Calu3 (cell line): ENCODE data around the gene TSPAN18. TPM values are rescaled to one million over a fixed set of nuclear protein-coding genes. Genes with fewer than 3 reads are reported as not detected.

Experiments
- BruUV-seq: library from RNA; stranded (reverse); fragments of 400-500 nt; replicated peaks from 2 replicates; lab custom pipeline; 2021; lab: Mats Ljungman, UMichigan
- CTCF ChIA-PET: fragments of 300-600 bp; sonication (Branson Sonifier 250); formaldehyde crosslinking; loops from one replicate; lab custom pipeline; 2022; ENCODE audit warnings: antibody characterized with exemption; lab: Charles Lee
- DNase-seq: peaks from one replicate; pipeline ENCODE4 v3.0.0; 2022
- H3K27ac Mint-ChIP-seq: one replicate; pipeline ENCODE4 v1.8.0; 2022; ENCODE audit warnings: mixed read lengths; ENCODE audit not compliant: unreplicated experiment
- H3K27me3 Mint-ChIP-seq: one replicate; pipeline ENCODE4 v1.8.0; 2022; ENCODE audit warnings: mixed read lengths; ENCODE audit not compliant: unreplicated experiment
- H3K36me3 Mint-ChIP-seq: one replicate; pipeline ENCODE4 v1.8.0; 2022; ENCODE audit warnings: mild to moderate bottlenecking, moderate library complexity, mixed read lengths; ENCODE audit not compliant: insufficient read depth, unreplicated experiment
- H3K4me1 Mint-ChIP-seq: one replicate; pipeline ENCODE4 v1.8.0; 2022; ENCODE audit warnings: mild to moderate bottlenecking, low read depth, mixed read lengths; ENCODE audit not compliant: unreplicated experiment
- H3K4me3 Mint-ChIP-seq: one replicate; pipeline ENCODE4 v1.8.0; 2022; ENCODE audit warnings: mild to moderate bottlenecking, low read depth, moderate library complexity, mixed read lengths; ENCODE audit not compliant: unreplicated experiment
- H3K9me3 Mint-ChIP-seq: one replicate; pipeline ENCODE4 v1.8.0; 2022; ENCODE audit warnings: low read depth, mixed read lengths; ENCODE audit not compliant: unreplicated experiment
- CTCF ChIP-seq: fragments of 200-600 bp; IDR thresholded peaks from one replicate; pipeline ENCODE4 v1.8.0; 2022; ENCODE audit warnings: antibody characterized with exemption; ENCODE audit not compliant: unreplicated experiment
- intact Hi-C: fragments of 100-400 bp; cut with micrococcal nuclease; formaldehyde crosslinking; loops from one replicate; pipeline ENCODE4 v1.10.0; 2022; ENCODE audit not compliant: unreplicated experiment
- total RNA-seq: library from RNA; stranded (reverse); gene quantifications from 2 replicates; pipeline ENCODE4 v1.2.3, GENCODE V29; 2022

The TSPAN18 gene
- total RNA-seq, 1 experiment from 2014 or later, result not detected

- H3K36me3 Mint-ChIP-seq, result no peaks in the 10 kb centered on the region
- peaks cover 10% of the 10 kb centered on the region for H3K27me3 Mint-ChIP-seq
- intact Hi-C loops, result no loop called here
- H3K27ac Mint-ChIP-seq, result no peak overlapping the region
- BruUV-seq, result no TSS peak
- H3K4me3 Mint-ChIP-seq, result no peak overlapping the region
- DNase-seq, result no peak
- H3K4me1 Mint-ChIP-seq, result no peaks in the 10 kb centered on the region
- H3K9me3 Mint-ChIP-seq, result no peaks in the 10 kb centered on the region
- no peak for TF ChIP-seq CTCF
- CTCF ChIA-PET, result no interaction called here
These were observed 215.5 kb downstream of the TSPAN18 start for GRCh38 chr11:44942029-44942955.

GRCh38 chr11:44943118-44943517 lies 216.4 kb downstream of the TSPAN18 start:
- H3K36me3 Mint-ChIP-seq, result no peaks in the 10 kb centered on the region
- no peak for DNase-seq
- H3K9me3 Mint-ChIP-seq, result no peaks in the 10 kb centered on the region
- no peaks in the 10 kb centered on the region for H3K4me1 Mint-ChIP-seq
- peaks cover 18% of the 10 kb centered on the region for H3K27me3 Mint-ChIP-seq
- TF ChIP-seq CTCF, result no peak
- BruUV-seq, result no TSS peak
- no peak overlapping the region for H3K4me3 Mint-ChIP-seq
- H3K27ac Mint-ChIP-seq, result no peak overlapping the region
- CTCF ChIA-PET, result no interaction called here
- intact Hi-C loops, result no loop called here

GRCh38 chr11:44943696-44944095 lies 216.9 kb downstream of the TSPAN18 start:
- intact Hi-C loops, result no loop called here
- Mint-ChIP-seq H3K27me3 (peaks cover 24% of the 10 kb centered on the region), H3K4me3 (no peak overlapping the region), H3K9me3 (no peaks in the 10 kb centered on the region), H3K27ac (no peak overlapping the region), H3K36me3 (no peaks in the 10 kb centered on the region), H3K4me1 (no peaks in the 10 kb centered on the region)
- CTCF ChIA-PET, result no interaction called here
- BruUV-seq, result no TSS peak
- no peak for TF ChIP-seq CTCF
- no peak for DNase-seq

GRCh38 chr11:44944181-44944852 lies 217.6 kb downstream of the TSPAN18 start:
- DNase-seq, result no peak
- Mint-ChIP-seq H3K4me3 (no peak overlapping the region), H3K4me1 (no peaks in the 10 kb centered on the region), H3K9me3 (no peaks in the 10 kb centered on the region), H3K27me3 (peaks cover 29% of the 10 kb centered on the region), H3K27ac (no peak overlapping the region), H3K36me3 (no peaks in the 10 kb centered on the region)
- BruUV-seq, result no TSS peak
- TF ChIP-seq CTCF, result no peak
- CTCF ChIA-PET, result interaction anchor here (1.3 kb wide), 1 partner anchor 162 kb away, joined by 4 read pairs; no protein-coding TSS in a partner anchor
- intact Hi-C loops, result no loop called here
